K562 (cell line): ENCODE results near the gene LYST.

Experiments used
- CTCF ChIP-seq, 3 experiments: IDR thresholded peaks in 2 of 3; conservative IDR thresholded peaks in 1 of 3; 2 replicates each; pipeline ENCODE4 v1.5.1; 2011 to 2012; ENCODE audit warnings: low read length in 3 of 3, mild to moderate bottlenecking in 3 of 3, control low read depth in 2 of 3, improper control_type of control experiment in 1 of 3, inconsistent platforms in 1 of 3, low read depth in 1 of 3, mixed read lengths in 1 of 3, moderate library complexity in 1 of 3; ENCODE audit not compliant: insufficient read depth in 2 of 3
- MAFK ChIP-seq: IDR thresholded peaks from 2 replicates; pipeline ENCODE4 v1.6.1; 2011; ENCODE audit warnings: low read length, improper control_type of control experiment
- RAD21 ChIP-seq, 2 experiments: fragments of 250-450 bp in 1 of 2; fragments of 450-650 bp in 1 of 2; sonication (Bioruptor Pico) in 1 of 2; formaldehyde crosslinking in 1 of 2; IDR thresholded peaks in 1 of 2; conservative IDR thresholded peaks in 1 of 2; 2 replicates each; pipeline versions ENCODE4 v1.4.0 to v1.8.0; 2020 to 2022; ENCODE audit warnings: mild to moderate bottlenecking in 2 of 2, moderate library complexity in 1 of 2

GRCh38 chr1:235851939-235852338 is 14.8 kb downstream of the LYST start:
- no peak for TF ChIP-seq RAD21 (CRISPR knock-in tag; conservative IDR thresholded peaks at IDR 0.05 in 1 of 2, IDR thresholded peaks at IDR 0.05 in 1 of 2)
- TF ChIP-seq CTCF (IDR thresholded peaks at IDR 0.05 in 2 of 3, conservative IDR thresholded peaks at IDR 0.05 in 1 of 3; ENCODE audit: insufficient read depth in 2 of 3, low read depth in 1 of 3, low read length in 3 of 3), result no peak
- no peak for TF ChIP-seq MAFK
